ENCODE measurements around the gene FOXD4.
"Not testable (repeated sequence)": the region's sequence is repeated elsewhere in the genome, so short reads cannot be mapped to it uniquely, and the experiment has no call there.

DNA sequence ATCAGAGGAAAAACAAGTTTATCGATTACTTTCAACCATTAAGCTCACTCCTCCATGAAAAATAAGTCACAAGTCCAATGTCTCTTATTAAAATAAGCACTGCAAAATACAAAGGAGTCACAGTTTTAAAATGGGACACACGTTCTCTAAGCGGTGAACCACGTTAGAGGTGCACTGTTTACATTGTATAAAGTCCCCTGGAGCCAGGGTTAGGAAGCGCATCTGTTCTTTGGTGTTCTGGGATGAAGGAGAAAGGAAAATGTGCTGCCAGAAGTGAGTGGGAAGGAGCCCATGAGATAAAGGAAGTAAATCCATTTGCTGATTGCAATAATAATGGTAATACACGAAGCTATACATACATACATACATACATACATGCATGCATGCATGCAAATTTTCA is 30.4 kb downstream of the FOXD4 start:
- TF ChIP-seq POLR2A (IDR thresholded peaks at IDR 0.05; ENCODE audit: low read depth, low read length); CTCF (IDR thresholded peaks at IDR 0.05; ENCODE audit: extremely low read depth in 1 of 2, insufficient read depth in 1 of 2, low read depth in 1 of 2, low read length in 2 of 2); EZH2 (IDR thresholded peaks at IDR 0.05; ENCODE audit: borderline replicate concordance, low read depth, low read length, severe bottlenecking); POLR2AphosphoS5 (IDR thresholded peaks at IDR 0.05; ENCODE audit: insufficient read depth, low read depth, low read length); MAX (IDR thresholded peaks at IDR 0.05; ENCODE audit: insufficient read depth, insufficient read length); MYC (IDR thresholded peaks at IDR 0.05; ENCODE audit: low read depth, low read length); GATA2 (IDR thresholded peaks at IDR 0.05; ENCODE audit: insufficient read depth, insufficient read length, low read depth, low read length); JUN (IDR thresholded peaks at IDR 0.05; ENCODE audit: borderline replicate concordance, insufficient read depth, insufficient read length, low read depth): not testable (repeated sequence)

Data from endothelial cell of umbilical vein (primary cell).